Mammary epithelial cell (primary cell): ENCODE measurements around the gene ERBB4.

Experiments
- EZH2 ChIP-seq: IDR thresholded peaks from 2 replicates; pipeline ENCODE4 v1.6.1; 2012; ENCODE audit warnings: low read length, inconsistent platforms, borderline replicate concordance
- TF ChIP-seq, protein P1 (sequence below), 2 donors: IDR thresholded peaks in 1 of 2; conservative IDR thresholded peaks in 1 of 2; 2 replicates each; pipeline ENCODE4 v1.5.1; 2011 to 2012; ENCODE audit warnings: inconsistent platforms in 2 of 2, low read length in 2 of 2, mild to moderate bottlenecking in 2 of 2, control low read depth in 1 of 2, low read depth in 1 of 2; ENCODE audit not compliant: insufficient read depth in 1 of 2; ENCODE audit errors: extremely low read depth in 1 of 2

DNA sequence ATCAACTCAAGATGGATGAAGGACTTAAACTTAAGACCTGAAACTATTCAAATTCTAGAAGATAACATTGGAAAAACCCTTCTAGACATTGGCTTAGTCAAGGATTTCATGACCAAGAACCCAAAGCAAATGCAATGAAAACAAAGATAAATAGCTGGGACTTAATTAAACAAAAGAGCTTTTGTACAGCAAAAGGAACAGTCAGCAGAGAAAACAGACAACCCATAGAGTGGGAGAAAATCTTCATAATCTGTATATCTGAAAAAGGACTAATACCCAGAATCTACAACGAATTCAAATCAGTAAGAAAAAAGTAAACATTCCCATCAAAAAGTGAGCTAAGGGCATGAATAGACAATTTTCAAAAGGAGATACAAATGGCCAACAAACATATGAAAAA is 171.2 kb downstream of the ERBB4 start:
- TF ChIP-seq, protein P1, sequence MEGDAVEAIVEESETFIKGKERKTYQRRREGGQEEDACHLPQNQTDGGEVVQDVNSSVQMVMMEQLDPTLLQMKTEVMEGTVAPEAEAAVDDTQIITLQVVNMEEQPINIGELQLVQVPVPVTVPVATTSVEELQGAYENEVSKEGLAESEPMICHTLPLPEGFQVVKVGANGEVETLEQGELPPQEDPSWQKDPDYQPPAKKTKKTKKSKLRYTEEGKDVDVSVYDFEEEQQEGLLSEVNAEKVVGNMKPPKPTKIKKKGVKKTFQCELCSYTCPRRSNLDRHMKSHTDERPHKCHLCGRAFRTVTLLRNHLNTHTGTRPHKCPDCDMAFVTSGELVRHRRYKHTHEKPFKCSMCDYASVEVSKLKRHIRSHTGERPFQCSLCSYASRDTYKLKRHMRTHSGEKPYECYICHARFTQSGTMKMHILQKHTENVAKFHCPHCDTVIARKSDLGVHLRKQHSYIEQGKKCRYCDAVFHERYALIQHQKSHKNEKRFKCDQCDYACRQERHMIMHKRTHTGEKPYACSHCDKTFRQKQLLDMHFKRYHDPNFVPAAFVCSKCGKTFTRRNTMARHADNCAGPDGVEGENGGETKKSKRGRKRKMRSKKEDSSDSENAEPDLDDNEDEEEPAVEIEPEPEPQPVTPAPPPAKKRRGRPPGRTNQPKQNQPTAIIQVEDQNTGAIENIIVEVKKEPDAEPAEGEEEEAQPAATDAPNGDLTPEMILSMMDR (conservative IDR thresholded peaks at IDR 0.05 in 1 of 2, IDR thresholded peaks at IDR 0.05 in 1 of 2; ENCODE audit: extremely low read depth in 1 of 2, insufficient read depth in 1 of 2, low read depth in 1 of 2, low read length in 2 of 2): no peak
- TF ChIP-seq EZH2: no peak
